Activated naive CD8-positive, alpha-beta T cell treated with anti-CD3 and anti-CD28 coated beads for 36 hours (primary cell): ENCODE results near the gene TMA16. TPM values are rescaled to one million over a fixed set of nuclear protein-coding genes. Genes with fewer than 3 reads are reported as not detected.
"Not testable (repeated sequence)": the region's sequence is repeated elsewhere in the genome, so short reads cannot be mapped to it uniquely, and the experiment has no call there.

ENCODE experiments used
- DNase-seq: peaks from one replicate; pipeline ENCODE4 v3.0.0; 2021
- H3K27ac Mint-ChIP-seq: one replicate; pipeline ENCODE4 v1.8.0; 2022; ENCODE audit warnings: mild to moderate bottlenecking, moderate library complexity, mixed read lengths
- H3K27me3 Mint-ChIP-seq: one replicate; pipeline ENCODE4 v1.8.0; 2022; ENCODE audit warnings: mild to moderate bottlenecking, mixed read lengths
- H3K36me3 Mint-ChIP-seq: one replicate; pipeline ENCODE4 v1.8.0; 2021; ENCODE audit warnings: mild to moderate bottlenecking, mixed read lengths
- H3K4me1 Mint-ChIP-seq: one replicate; pipeline ENCODE4 v1.8.0; 2021; ENCODE audit warnings: mixed read lengths
- H3K4me3 Mint-ChIP-seq: one replicate; pipeline ENCODE4 v1.8.0; 2022; ENCODE audit warnings: mild to moderate bottlenecking, moderate library complexity, mixed read lengths
- H3K9me3 Mint-ChIP-seq: one replicate; pipeline ENCODE4 v1.8.0; 2022; ENCODE audit warnings: mixed read lengths
- total RNA-seq, 2 experiments: library from RNA; stranded (reverse); gene quantifications; one replicate each; pipeline ENCODE4 v1.2.3, GENCODE V29; 2021

TMA16 gene
- total RNA-seq, 2 experiments from 2014 or later, result 48.4 to 57.4 TPM

- peaks cover under 1% of the 10 kb centered on the region for H3K36me3 Mint-ChIP-seq
- DNase-seq, result no peak
- H3K27me3 Mint-ChIP-seq, result peaks cover 28% of the 10 kb centered on the region
- peaks cover 7% of the 10 kb centered on the region for H3K4me1 Mint-ChIP-seq
- no peak overlapping the region for H3K27ac Mint-ChIP-seq
- H3K4me3 Mint-ChIP-seq, result no peak overlapping the region
- no peaks in the 10 kb centered on the region for H3K9me3 Mint-ChIP-seq
These were observed 4.6 kb upstream of the TMA16 start for GRCh38 chr4:163489929-163490328.

DNA sequence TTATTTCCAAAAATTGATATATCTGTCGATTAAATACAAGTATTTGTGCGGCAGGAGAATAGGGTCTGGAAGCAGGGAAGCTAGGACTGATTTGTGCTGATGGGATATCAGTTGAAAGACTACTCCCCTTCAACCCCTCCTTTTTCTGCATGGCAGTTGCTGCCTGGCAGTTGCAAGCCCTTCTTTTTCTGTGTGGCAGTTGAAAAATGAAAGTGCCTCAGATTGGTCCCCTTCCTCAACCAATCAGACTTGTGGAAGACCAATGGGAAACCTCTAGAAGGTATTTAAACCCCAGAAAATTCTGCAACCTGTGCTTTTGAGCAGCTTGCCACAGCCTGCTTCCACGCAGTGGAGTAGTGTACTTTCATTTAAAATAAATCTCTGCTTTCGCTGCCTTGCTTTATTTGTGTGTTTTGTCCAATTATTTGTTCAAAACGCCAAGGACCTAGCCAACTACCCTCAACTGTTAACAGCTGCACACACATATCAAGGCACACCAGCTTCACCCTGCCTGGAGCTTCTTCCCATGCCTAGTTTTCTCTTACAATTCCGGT lies 1.5 kb upstream of the TMA16 start:
- peaks cover 21% of the 10 kb centered on the region for H3K27me3 Mint-ChIP-seq

DNA sequence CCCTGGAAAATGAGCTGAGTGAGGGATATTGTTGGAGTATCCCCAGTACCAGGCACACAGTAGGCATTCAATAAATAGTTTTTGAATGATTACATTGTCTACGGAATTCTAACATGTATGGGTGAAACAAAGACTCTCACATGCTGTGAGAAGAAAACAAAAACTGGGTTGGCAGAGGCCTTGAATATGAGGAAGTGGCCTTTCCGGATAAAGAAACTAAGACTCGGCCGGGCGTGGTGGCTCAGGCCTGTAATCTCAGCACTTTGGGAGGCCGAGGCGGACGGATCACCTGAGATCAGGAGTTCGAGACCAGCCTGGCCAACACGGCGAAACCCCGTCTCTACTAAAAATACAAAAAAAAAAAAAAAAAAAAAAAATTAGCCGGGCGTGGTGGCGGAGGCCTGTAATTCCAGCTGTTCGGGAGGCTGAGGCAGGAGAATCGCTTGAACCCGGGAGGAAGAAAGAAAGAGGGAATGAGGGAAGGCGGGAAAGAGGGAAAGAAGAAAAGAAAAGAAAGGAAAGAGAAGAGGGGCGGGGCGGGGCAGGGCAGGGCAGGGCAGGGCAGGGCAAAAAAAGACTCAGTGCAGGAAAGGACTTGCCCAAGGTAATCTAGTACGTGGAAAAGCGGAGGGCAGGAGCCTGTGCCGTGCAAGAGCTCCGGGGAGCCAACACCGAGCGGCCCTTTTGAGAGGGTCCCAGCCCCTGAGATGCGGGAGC lies 689 bp upstream of the TMA16 start:
- DNase-seq, result no peak
- peak overlapping the region; percentile 99 for H3K4me3 Mint-ChIP-seq
- peaks cover 24% of the 10 kb centered on the region for H3K4me1 Mint-ChIP-seq
- peak overlapping the region; percentile 100 for H3K27ac Mint-ChIP-seq
- H3K9me3 Mint-ChIP-seq, result no peaks in the 10 kb centered on the region
- peaks cover 16% of the 10 kb centered on the region for H3K27me3 Mint-ChIP-seq
- peaks cover 24% of the 10 kb centered on the region for H3K36me3 Mint-ChIP-seq

More for the DNA sequence above, 1.5 kb upstream of the TMA16 start:
- H3K27ac Mint-ChIP-seq, result peak overlapping the region; percentile 100
- no peak for DNase-seq
- H3K4me3 Mint-ChIP-seq, result peak overlapping the region; percentile 99
- H3K36me3 Mint-ChIP-seq, result peaks cover 24% of the 10 kb centered on the region
- H3K9me3 Mint-ChIP-seq, result no peaks in the 10 kb centered on the region
- peaks cover 24% of the 10 kb centered on the region for H3K4me1 Mint-ChIP-seq

- Mint-ChIP-seq H3K36me3 (peaks cover 26% of the 10 kb centered on the region), H3K9me3 (no peaks in the 10 kb centered on the region), H3K4me1 (peaks cover 28% of the 10 kb centered on the region), H3K4me3 (peak overlapping the region; percentile 95), H3K27ac (peak overlapping the region; percentile 97), H3K27me3 (no peaks in the 10 kb centered on the region)
- no peak for DNase-seq
These were observed 1.4 kb downstream of the TMA16 start for GRCh38 chr4:163495900-163496299.

- DNase-seq, result no peak
- Mint-ChIP-seq H3K36me3 (peaks cover 39% of the 10 kb centered on the region), H3K4me1 (peaks cover 40% of the 10 kb centered on the region), H3K4me3 (no peak overlapping the region), H3K9me3 (no peaks in the 10 kb centered on the region), H3K27ac (no peak overlapping the region), H3K27me3 (no peaks in the 10 kb centered on the region)
These were observed 6.1 kb downstream of the TMA16 start for GRCh38 chr4:163500586-163500985.

- DNase-seq, result no peak
- no peaks in the 10 kb centered on the region for H3K27me3 Mint-ChIP-seq
- H3K9me3 Mint-ChIP-seq, result no peaks in the 10 kb centered on the region
- peaks cover 26% of the 10 kb centered on the region for H3K4me1 Mint-ChIP-seq
- H3K27ac Mint-ChIP-seq, result no peak overlapping the region
- H3K36me3 Mint-ChIP-seq, result peaks cover 32% of the 10 kb centered on the region
- H3K4me3 Mint-ChIP-seq, result no peak overlapping the region
These were observed 10.9 kb downstream of the TMA16 start for GRCh38 chr4:163505374-163505773.

DNA sequence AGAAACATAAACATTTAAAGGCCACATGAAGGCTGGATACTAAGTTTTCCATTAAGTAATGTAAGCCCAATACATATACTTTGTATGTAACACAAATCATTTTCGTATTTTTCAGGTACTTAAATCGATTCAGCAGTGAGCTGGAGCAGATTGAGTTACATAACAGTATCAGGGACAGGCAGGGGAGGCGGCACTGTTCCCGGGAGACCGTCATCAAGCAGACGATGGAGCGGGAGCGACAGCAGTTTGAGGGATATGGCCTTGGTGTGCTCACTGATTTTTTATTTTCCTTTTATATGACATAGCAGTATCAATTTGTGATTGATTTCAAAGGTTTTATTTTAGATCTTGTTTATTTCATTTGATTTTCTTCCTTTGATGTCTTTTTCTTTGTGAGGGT lies 20.7 kb downstream of the TMA16 start:
- Mint-ChIP-seq H3K27me3 (no peaks in the 10 kb centered on the region), H3K4me1 (peaks cover 3% of the 10 kb centered on the region), H3K27ac (no peak overlapping the region), H3K4me3 (no peak overlapping the region), H3K36me3 (peaks cover 47% of the 10 kb centered on the region), H3K9me3 (no peaks in the 10 kb centered on the region)
- no peak for DNase-seq

GRCh38 chr4:163523791-163524365 lies 29.4 kb downstream of the TMA16 start:
- H3K9me3 Mint-ChIP-seq, result no peaks in the 10 kb centered on the region
- no peak overlapping the region for H3K27ac Mint-ChIP-seq
- peaks cover 1% of the 10 kb centered on the region for H3K4me1 Mint-ChIP-seq
- H3K27me3 Mint-ChIP-seq, result no peaks in the 10 kb centered on the region
- DNase-seq, result no peak
- peaks cover 31% of the 10 kb centered on the region for H3K36me3 Mint-ChIP-seq
- no peak overlapping the region for H3K4me3 Mint-ChIP-seq

- no peak for DNase-seq
- H3K4me3 Mint-ChIP-seq, result no peak overlapping the region
- H3K36me3 Mint-ChIP-seq, result peaks cover 25% of the 10 kb centered on the region
- H3K27me3 Mint-ChIP-seq, result no peaks in the 10 kb centered on the region
- H3K9me3 Mint-ChIP-seq, result no peaks in the 10 kb centered on the region
- H3K4me1 Mint-ChIP-seq, result no peaks in the 10 kb centered on the region
- H3K27ac Mint-ChIP-seq, result no peak overlapping the region
These were observed 31.5 kb downstream of the TMA16 start for GRCh38 chr4:163525982-163526381.

GRCh38 chr4:163527172-163527571 lies 32.7 kb downstream of the TMA16 start:
- Mint-ChIP-seq H3K27me3 (no peaks in the 10 kb centered on the region), H3K27ac (no peak overlapping the region), H3K36me3 (peaks cover 25% of the 10 kb centered on the region), H3K4me3 (no peak overlapping the region), H3K4me1 (no peaks in the 10 kb centered on the region), H3K9me3 (no peaks in the 10 kb centered on the region)
- DNase-seq, result no peak

GRCh38 chr4:163528653-163529052 lies 34.2 kb downstream of the TMA16 start:
- Mint-ChIP-seq H3K27me3 (no peaks in the 10 kb centered on the region), H3K4me1 (no peaks in the 10 kb centered on the region), H3K4me3 (no peak overlapping the region), H3K36me3 (peaks cover 19% of the 10 kb centered on the region), H3K27ac (no peak overlapping the region), H3K9me3 (no peaks in the 10 kb centered on the region)
- DNase-seq, result no peak

DNA sequence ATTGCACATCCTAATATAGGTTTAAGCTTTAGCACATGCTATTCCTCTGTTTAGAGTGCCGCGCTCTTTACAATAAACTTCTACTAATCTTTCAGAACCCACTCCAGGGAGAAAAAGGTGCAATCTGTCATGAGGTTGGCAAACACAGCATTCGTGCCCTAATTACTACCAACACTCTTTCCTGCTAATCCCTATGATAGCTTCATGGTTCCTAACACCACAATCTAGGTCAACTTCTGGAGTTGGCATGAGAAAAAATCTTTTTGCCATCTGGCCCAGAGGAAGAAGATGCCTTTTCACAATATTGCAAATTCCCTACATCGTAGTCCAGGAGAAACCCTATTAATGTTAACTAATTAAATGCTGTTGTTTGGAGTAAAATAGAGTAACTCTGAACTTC lies 39.6 kb downstream of the TMA16 start:
- Mint-ChIP-seq H3K27ac (no peak overlapping the region), H3K36me3 (peaks cover 12% of the 10 kb centered on the region), H3K4me3 (no peak overlapping the region), H3K9me3 (no peaks in the 10 kb centered on the region), H3K27me3 (no peaks in the 10 kb centered on the region), H3K4me1 (no peaks in the 10 kb centered on the region)
- DNase-seq, result no peak

GRCh38 chr4:163535657-163536056 lies 41.2 kb downstream of the TMA16 start:
- Mint-ChIP-seq H3K36me3 (peaks cover 8% of the 10 kb centered on the region), H3K4me3 (no peak overlapping the region)

GRCh38 chr4:163536091-163536490 lies 41.6 kb downstream of the TMA16 start:
- H3K27me3 Mint-ChIP-seq, result no peaks in the 10 kb centered on the region
- no peaks in the 10 kb centered on the region for H3K9me3 Mint-ChIP-seq
- H3K27ac Mint-ChIP-seq, result no peak overlapping the region
- no peaks in the 10 kb centered on the region for H3K4me1 Mint-ChIP-seq
- no peak for DNase-seq
- H3K4me3 Mint-ChIP-seq, result no peak overlapping the region
- peaks cover 7% of the 10 kb centered on the region for H3K36me3 Mint-ChIP-seq

More at GRCh38 chr4:163535657-163536056, 41.2 kb downstream of the TMA16 start:
- Mint-ChIP-seq H3K9me3 (no peaks in the 10 kb centered on the region), H3K27me3 (no peaks in the 10 kb centered on the region), H3K4me1 (no peaks in the 10 kb centered on the region), H3K27ac (no peak overlapping the region)
- DNase-seq, result no peak

- Mint-ChIP-seq H3K27ac (no peak overlapping the region), H3K9me3 (no peaks in the 10 kb centered on the region), H3K27me3 (no peaks in the 10 kb centered on the region), H3K4me1 (no peaks in the 10 kb centered on the region), H3K36me3 (peaks cover 3% of the 10 kb centered on the region), H3K4me3 (no peak overlapping the region)
- DNase-seq, result no peak
These were observed 42.6 kb downstream of the TMA16 start for GRCh38 chr4:163537114-163537513.

DNA sequence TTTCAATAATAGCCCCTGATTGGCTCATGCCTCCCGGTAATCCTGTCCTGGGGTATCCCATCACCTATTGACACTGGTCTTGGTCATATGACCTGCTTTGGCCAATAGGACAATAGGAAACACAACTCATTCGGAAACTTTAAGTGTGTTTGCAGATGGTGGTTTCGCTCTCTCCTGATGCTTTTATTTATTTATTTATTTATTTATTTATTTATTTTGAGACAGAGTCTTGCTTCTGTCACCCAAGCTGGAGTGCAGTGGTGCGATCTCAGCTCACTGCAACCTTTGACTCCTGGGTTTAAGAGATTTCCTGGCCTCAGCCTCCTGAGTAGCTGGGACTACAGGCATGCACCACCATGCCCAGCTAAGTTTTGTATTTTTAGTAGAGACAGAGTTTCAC lies 44.3 kb downstream of the TMA16 start:
- not testable (repeated sequence) for H3K27ac Mint-ChIP-seq, H3K36me3 Mint-ChIP-seq, H3K4me3 Mint-ChIP-seq, H3K4me1 Mint-ChIP-seq, DNase-seq, H3K9me3 Mint-ChIP-seq, H3K27me3 Mint-ChIP-seq
